HG03575 (cell line): Measurements from ENCODE around the gene PRAMEF15.
"Not testable (repeated sequence)": the region's sequence is repeated elsewhere in the genome, so short reads cannot be mapped to it uniquely, and the experiment has no call there.

ENCODE experiments used
- ATAC-seq: cut with Tn5 transposase; IDR thresholded peaks from one replicate; pipeline ENCODE4 v1.9.1; 2021; ENCODE audit not compliant: unreplicated experiment, insufficient number of reproducible peaks, low FRiP score; ENCODE audit errors: extremely low read depth

PRAMEF15 gene

GRCh38 chr1:13315281-13315680 is at the start of gene PRAMEF15:
Gene PRAMEF15 (plus strand): TSS chr1:13315581. CDS start chr1:13318408, 2,827 bp downstream.
- ATAC-seq = not testable (repeated sequence)

GRCh38 chr1:13277016-13277415 is 38.4 kb upstream of the PRAMEF15 start:
- ATAC-seq = not testable (repeated sequence)

GRCh38 chr1:13279617-13280016 is 35.8 kb upstream of the PRAMEF15 start:
- ATAC-seq = not testable (repeated sequence)

- ATAC-seq = not testable (repeated sequence)
These were observed 30.3 kb upstream of the PRAMEF15 start, which contains the start of gene PRAMEF8 for GRCh38 chr1:13285037-13285436. Gene PRAMEF8 (minus strand): TSS chr1:13285137. CDS start chr1:13284091, 1,046 bp downstream.

GRCh38 chr1:13289030-13289429 is 26.4 kb upstream of the PRAMEF15 start:
- not testable (repeated sequence) for ATAC-seq

GRCh38 chr1:13297216-13297931 is 18.0 kb upstream of the PRAMEF15 start:
- not testable (repeated sequence) for ATAC-seq

GRCh38 chr1:13298699-13299098 is 16.7 kb upstream of the PRAMEF15 start:
- ATAC-seq = not testable (repeated sequence)

- ATAC-seq = not testable (repeated sequence)
These were observed 13.2 kb upstream of the PRAMEF15 start for GRCh38 chr1:13302197-13302596.

GRCh38 chr1:13303239-13303638 is 12.1 kb upstream of the PRAMEF15 start, which contains the start of gene PRAMEF33:
Gene PRAMEF33 (plus strand): TSS chr1:13303539. CDS start chr1:13305955, 2,416 bp downstream.
- not testable (repeated sequence) for ATAC-seq

GRCh38 chr1:13342496-13342895 is 27.1 kb downstream of the PRAMEF15 start:
- not testable (repeated sequence) for ATAC-seq

- ATAC-seq = not testable (repeated sequence)
These were observed 31.7 kb downstream of the PRAMEF15 start, which contains the start of gene PRAMEF14 for GRCh38 chr1:13347034-13347433. Gene PRAMEF14 (minus strand): TSS chr1:13347134. CDS start chr1:13345314, 1,820 bp downstream.

GRCh38 chr1:13353476-13353875 is 38.1 kb downstream of the PRAMEF15 start:
- ATAC-seq = not testable (repeated sequence)

GRCh38 chr1:13354475-13354874 is 39.1 kb downstream of the PRAMEF15 start:
- ATAC-seq = not testable (repeated sequence)

- not testable (repeated sequence) for ATAC-seq
These were observed 41.4 kb downstream of the PRAMEF15 start for GRCh38 chr1:13356774-13357173.

- ATAC-seq = not testable (repeated sequence)
These were observed 47.0 kb downstream of the PRAMEF15 start for GRCh38 chr1:13362364-13362763.

GRCh38 chr1:13364928-13365327 is 49.5 kb downstream of the PRAMEF15 start:
- ATAC-seq = not testable (repeated sequence)

- ATAC-seq = not testable (repeated sequence)
These were observed 51.2 kb downstream of the PRAMEF15 start for GRCh38 chr1:13366536-13366935.

- not testable (repeated sequence) for ATAC-seq
These were observed 53.2 kb downstream of the PRAMEF15 start for GRCh38 chr1:13368544-13368943.
